GM12801 (cell line): ENCODE measurements around the gene GPR107.

ENCODE experiments used
- TF ChIP-seq, protein P1 (sequence below): IDR thresholded peaks from one replicate; pipeline ENCODE4 v1.5.1; 2011; ENCODE audit warnings: control low read depth; ENCODE audit not compliant: insufficient read length; ENCODE audit errors: extremely low read depth

GPR107 gene

DNA sequence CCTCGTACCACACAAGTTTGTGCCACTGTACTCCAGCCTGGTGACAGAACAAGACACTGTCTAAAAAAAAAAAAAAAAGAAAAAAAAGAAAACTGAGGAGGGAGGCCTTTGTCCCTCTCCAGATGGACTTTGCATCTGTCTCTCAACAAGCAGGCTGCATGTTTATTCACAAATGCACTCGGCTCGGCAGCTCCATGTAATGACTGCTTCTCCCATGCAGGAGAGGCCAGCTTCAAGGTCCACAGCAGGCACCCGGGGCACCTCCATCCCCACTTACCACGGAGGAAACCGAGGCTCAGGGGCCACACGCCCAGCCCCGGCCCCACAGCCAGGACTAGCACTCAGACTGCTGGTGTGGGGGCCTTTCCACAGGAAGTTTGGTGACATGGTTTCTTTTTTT is 105.4 kb downstream of the GPR107 start:
- TF ChIP-seq, protein P1, sequence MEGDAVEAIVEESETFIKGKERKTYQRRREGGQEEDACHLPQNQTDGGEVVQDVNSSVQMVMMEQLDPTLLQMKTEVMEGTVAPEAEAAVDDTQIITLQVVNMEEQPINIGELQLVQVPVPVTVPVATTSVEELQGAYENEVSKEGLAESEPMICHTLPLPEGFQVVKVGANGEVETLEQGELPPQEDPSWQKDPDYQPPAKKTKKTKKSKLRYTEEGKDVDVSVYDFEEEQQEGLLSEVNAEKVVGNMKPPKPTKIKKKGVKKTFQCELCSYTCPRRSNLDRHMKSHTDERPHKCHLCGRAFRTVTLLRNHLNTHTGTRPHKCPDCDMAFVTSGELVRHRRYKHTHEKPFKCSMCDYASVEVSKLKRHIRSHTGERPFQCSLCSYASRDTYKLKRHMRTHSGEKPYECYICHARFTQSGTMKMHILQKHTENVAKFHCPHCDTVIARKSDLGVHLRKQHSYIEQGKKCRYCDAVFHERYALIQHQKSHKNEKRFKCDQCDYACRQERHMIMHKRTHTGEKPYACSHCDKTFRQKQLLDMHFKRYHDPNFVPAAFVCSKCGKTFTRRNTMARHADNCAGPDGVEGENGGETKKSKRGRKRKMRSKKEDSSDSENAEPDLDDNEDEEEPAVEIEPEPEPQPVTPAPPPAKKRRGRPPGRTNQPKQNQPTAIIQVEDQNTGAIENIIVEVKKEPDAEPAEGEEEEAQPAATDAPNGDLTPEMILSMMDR: no peak

DNA sequence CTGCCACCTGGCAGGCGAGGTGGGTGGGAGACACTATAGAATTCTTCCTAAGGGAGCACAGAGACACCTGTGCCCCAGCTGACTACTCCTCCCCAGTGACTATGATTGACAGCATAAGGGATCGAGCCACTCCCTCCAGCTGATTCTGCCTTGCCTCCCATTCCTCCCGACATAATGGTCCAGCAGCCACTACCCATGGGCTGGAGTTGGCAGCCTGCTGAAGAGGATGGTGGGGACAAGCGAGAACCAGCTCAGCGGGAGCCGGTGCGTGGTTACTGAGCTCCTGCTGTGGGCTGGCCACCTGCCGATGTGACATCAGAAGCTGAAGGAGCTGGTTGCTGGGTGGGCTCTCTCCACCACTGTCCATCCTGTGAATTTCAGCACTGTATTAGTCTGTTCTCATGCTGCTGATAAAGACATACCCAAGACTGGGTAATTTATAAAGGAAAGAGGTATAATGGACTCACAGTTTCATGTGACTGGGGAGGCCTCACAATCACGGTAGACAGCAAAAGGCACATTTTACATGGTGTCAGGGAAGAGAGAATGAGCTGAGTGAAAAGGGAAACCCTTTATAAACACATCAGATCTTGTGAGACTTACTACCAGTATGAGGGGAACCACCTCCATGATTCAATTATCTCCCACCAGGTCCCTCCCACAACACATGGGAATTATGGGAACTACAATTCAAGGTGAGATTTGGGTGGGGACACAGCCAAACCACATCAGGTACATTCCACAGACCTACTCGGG is 106.4 kb downstream of the GPR107 start:
- TF ChIP-seq, protein P1: no peak

GRCh38 chr9:130160862-130161470 is 107.3 kb downstream of the GPR107 start:
- TF ChIP-seq, protein P1: no peak

GRCh38 chr9:130165579-130165978 is 111.9 kb downstream of the GPR107 start:
- TF ChIP-seq, protein P1: no peak

- TF ChIP-seq, protein P1: no peak
Observed at GRCh38 chr9:130166399-130166798, 112.7 kb downstream of the GPR107 start.

DNA sequence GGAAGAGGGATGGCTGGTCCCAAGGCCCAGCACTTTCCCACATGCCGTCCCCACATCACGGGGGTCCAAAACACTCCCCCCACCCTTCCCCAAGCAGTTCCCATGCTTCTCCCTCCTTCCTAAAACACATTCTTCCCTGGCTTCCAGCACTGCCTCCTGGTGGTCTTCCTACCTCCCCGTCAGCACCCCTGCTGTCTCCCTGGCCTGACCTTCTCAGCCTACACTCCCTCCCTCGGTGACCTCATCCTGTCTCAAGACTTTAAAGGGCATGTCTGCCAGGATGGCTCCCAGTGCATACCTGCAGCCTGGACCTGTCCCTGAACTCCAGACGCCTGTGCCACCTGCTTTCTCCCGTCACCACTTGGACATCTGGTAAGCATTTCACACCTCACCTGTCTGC is 114.2 kb downstream of the GPR107 start:
- TF ChIP-seq, protein P1: no peak

- TF ChIP-seq, protein P1: no peak
Observed at GRCh38 chr9:130171226-130172148, 117.8 kb downstream of the GPR107 start.
